Memory B cell (primary cell): Measurements from ENCODE around the gene DMBT1.
"Not testable (repeated sequence)": the region's sequence is repeated elsewhere in the genome, so short reads cannot be mapped to it uniquely, and the experiment has no call there.

ENCODE experiments used
- ATAC-seq: fragments of 150-1000 bp; cut with Tn5 transposase; 2 replicates; pipeline ENCODE4 v1.10.0; 2021; ENCODE audit warnings: low read depth, mild to moderate bottlenecking, moderate library complexity
- DNase-seq, 2 donors: peaks; one replicate each; pipeline ENCODE4 v3.0.0; 2022; ENCODE audit warnings: low spot score in 2 of 2
- H3K27ac Mint-ChIP-seq: one replicate; pipeline ENCODE4 v1.8.0; 2022; ENCODE audit warnings: mild to moderate bottlenecking, moderate library complexity, mixed read lengths
- H3K27me3 Mint-ChIP-seq: one replicate; pipeline ENCODE4 v1.8.0; 2022; ENCODE audit warnings: mixed read lengths
- H3K36me3 Mint-ChIP-seq: one replicate; pipeline ENCODE4 v1.8.0; 2022; ENCODE audit warnings: mild to moderate bottlenecking, mixed read lengths
- H3K4me1 Mint-ChIP-seq: one replicate; pipeline ENCODE4 v1.8.0; 2022; ENCODE audit warnings: mixed read lengths
- H3K4me3 Mint-ChIP-seq: one replicate; pipeline ENCODE4 v1.8.0; 2022; ENCODE audit warnings: mild to moderate bottlenecking, moderate library complexity, mixed read lengths
- H3K9me3 Mint-ChIP-seq: one replicate; pipeline ENCODE4 v1.8.0; 2022; ENCODE audit warnings: mixed read lengths

DMBT1 gene

DNA sequence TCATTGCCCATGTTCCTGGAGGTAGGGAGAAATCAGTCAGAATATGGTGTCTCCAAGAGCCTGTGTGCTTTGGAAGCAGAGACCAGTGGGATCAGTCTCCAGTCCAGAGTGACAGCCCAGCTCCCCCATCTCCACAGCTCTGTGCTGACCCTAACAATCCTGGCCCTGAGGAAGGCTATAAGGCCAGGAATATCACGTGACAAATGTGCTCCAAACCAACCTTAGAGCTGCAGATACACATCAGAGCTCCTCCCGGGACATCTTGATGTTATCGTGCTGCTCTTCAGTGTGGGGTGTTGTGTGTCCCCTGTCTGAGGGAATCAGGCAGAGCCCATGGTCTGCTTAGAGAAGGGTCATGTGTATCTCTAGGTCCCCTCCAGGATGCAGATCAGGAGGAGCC lies 15.2 kb downstream of the DMBT1 start:
- DNase-seq (no peak), ATAC-seq (no peak)
- Mint-ChIP-seq H3K9me3 (peaks cover 2% of the 10 kb centered on the region), H3K36me3 (no peaks in the 10 kb centered on the region), H3K4me1 (no peaks in the 10 kb centered on the region), H3K4me3 (no peak overlapping the region), H3K27me3 (no peaks in the 10 kb centered on the region), H3K27ac (no peak overlapping the region)

DNA sequence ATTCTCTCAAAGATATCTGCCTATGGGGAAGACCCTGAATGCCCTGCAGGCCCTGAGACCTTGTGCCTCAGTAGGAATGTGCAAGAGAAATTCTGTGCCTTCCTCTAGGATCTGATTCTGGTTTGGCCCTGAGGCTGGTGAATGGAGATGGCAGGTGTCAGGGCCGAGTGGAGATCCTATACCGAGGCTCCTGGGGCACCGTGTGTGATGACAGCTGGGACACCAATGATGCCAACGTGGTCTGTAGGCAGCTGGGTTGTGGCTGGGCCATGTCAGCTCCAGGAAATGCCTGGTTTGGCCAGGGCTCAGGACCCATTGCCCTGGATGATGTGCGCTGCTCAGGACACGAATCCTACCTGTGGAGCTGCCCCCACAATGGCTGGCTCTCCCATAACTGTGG lies 15.7 kb downstream of the DMBT1 start:
- DNase-seq (no peak), ATAC-seq (no peak)
- H3K27me3 Mint-ChIP-seq = no peaks in the 10 kb centered on the region
- no peak overlapping the region for H3K27ac Mint-ChIP-seq
- H3K36me3 Mint-ChIP-seq = no peaks in the 10 kb centered on the region
- no peaks in the 10 kb centered on the region for H3K4me1 Mint-ChIP-seq
- no peak overlapping the region for H3K4me3 Mint-ChIP-seq
- peaks cover 2% of the 10 kb centered on the region for H3K9me3 Mint-ChIP-seq

DNA sequence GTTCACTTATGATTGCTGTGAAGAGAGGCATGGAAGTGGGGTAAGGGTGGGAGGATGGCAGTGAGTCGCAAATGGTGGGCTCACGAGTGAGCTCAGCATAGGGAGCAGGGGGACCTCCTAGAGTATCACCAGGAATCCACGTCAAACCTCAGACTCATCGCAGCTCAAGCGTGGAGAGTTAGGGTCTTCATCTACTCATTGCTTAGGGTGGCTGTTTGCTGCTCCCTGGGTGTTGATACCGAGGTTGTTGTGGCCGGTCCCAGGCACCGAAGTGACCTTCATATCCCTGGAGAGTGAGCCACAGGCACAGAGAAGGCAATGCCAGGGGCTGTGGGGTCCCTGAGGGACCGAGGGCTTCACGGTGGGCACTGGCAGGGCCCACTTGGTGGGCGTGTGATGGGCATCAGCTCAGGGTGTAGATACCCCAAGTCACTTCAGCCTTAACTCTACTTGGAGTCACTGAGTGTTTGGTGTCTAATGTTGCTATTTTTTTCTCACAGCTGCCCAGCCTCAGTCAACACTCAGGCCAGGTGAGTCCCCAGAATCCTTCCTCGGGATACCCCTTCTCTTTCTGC lies 16.8 kb downstream of the DMBT1 start:
- H3K27ac Mint-ChIP-seq = no peak overlapping the region

DNA sequence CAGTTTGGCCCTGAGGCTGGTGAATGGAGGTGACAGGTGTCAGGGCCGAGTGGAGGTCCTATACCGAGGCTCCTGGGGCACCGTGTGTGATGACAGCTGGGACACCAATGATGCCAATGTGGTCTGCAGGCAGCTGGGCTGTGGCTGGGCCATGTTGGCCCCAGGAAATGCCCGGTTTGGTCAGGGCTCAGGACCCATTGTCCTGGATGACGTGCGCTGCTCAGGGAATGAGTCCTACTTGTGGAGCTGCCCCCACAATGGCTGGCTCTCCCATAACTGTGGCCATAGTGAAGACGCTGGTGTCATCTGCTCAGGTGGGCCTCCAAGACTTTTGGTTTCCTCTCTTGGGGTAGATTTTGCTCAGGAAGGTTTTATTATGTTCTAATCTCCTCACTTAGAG lies 25.5 kb downstream of the DMBT1 start:
- not testable (repeated sequence) for H3K27me3 Mint-ChIP-seq, H3K9me3 Mint-ChIP-seq, ATAC-seq, H3K4me1 Mint-ChIP-seq, DNase-seq, H3K27ac Mint-ChIP-seq, H3K36me3 Mint-ChIP-seq, H3K4me3 Mint-ChIP-seq

More for the DNA sequence above, 16.8 kb downstream of the DMBT1 start:
- ATAC-seq (no peak), DNase-seq (no peak)
- Mint-ChIP-seq H3K4me1 (no peaks in the 10 kb centered on the region), H3K9me3 (peaks cover 2% of the 10 kb centered on the region), H3K27me3 (no peaks in the 10 kb centered on the region), H3K36me3 (no peaks in the 10 kb centered on the region), H3K4me3 (no peak overlapping the region)

- H3K27me3 Mint-ChIP-seq = no peaks in the 10 kb centered on the region
- no peaks in the 10 kb centered on the region for H3K9me3 Mint-ChIP-seq
- ATAC-seq = no peak
- no peaks in the 10 kb centered on the region for H3K36me3 Mint-ChIP-seq
- no peaks in the 10 kb centered on the region for H3K4me1 Mint-ChIP-seq
- no peak overlapping the region for H3K27ac Mint-ChIP-seq
- H3K4me3 Mint-ChIP-seq = no peak overlapping the region
- no peak for DNase-seq
Measured at GRCh38 chr10:122587098-122587760, 26.7 kb downstream of the DMBT1 start.

DNA sequence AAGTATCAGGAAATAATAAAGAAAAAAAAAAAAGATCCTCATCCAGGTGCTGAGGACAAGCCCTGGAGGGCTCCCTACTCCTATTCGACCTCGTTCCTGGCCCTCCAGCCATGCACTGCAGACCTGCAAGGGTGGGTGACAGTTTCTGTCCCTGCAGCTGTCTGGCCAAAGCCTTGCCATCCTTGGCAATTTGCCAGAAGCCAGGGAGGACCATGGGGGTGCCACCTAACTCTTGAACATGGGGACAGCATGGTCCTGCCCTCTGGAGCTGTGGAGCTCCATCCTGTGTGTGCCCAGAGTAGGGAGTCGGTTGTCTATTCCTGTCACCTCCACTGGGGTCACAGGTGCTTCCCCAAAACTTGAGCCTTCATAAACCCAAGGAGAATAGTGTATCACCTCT lies 27.8 kb downstream of the DMBT1 start:
- H3K4me1 Mint-ChIP-seq = no peaks in the 10 kb centered on the region

GRCh38 chr10:122590153-122590552 lies 29.6 kb downstream of the DMBT1 start:
- ATAC-seq (no peak), DNase-seq (no peak)
- H3K27ac Mint-ChIP-seq = no peak overlapping the region
- H3K9me3 Mint-ChIP-seq = no peaks in the 10 kb centered on the region
- no peak overlapping the region for H3K4me3 Mint-ChIP-seq
- H3K27me3 Mint-ChIP-seq = no peaks in the 10 kb centered on the region
- H3K4me1 Mint-ChIP-seq = no peaks in the 10 kb centered on the region
- no peaks in the 10 kb centered on the region for H3K36me3 Mint-ChIP-seq

More for the DNA sequence above, 27.8 kb downstream of the DMBT1 start:
- Mint-ChIP-seq H3K36me3 (no peaks in the 10 kb centered on the region), H3K9me3 (no peaks in the 10 kb centered on the region), H3K4me3 (no peak overlapping the region), H3K27ac (no peak overlapping the region), H3K27me3 (no peaks in the 10 kb centered on the region)
- DNase-seq (no peak), ATAC-seq (no peak)

DNA sequence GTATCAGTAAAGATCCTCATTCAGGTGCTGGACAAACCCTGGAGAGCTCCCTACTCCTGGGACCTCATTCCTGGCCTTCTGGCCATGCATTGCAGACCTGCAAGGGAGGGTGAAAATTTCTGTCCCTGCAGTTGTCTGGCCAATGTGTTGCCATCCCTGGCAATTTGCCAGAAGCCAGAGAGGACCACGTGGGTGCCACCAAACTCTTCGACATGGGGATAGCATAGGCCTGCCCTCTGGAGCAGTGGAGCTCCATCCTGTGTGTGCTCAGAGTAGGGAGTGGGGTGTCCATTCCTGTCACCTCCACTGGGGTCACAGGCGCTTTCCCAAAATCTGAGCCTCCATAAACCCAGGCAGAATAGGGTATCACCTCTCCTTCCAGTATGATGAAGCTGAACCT lies 31.2 kb downstream of the DMBT1 start:
- Mint-ChIP-seq H3K4me1 (no peaks in the 10 kb centered on the region), H3K9me3 (no peaks in the 10 kb centered on the region), H3K4me3 (no peak overlapping the region), H3K27ac (no peak overlapping the region), H3K27me3 (no peaks in the 10 kb centered on the region), H3K36me3 (no peaks in the 10 kb centered on the region)
- DNase-seq = no peak
- no peak for ATAC-seq

- H3K27ac Mint-ChIP-seq = no peak overlapping the region
- no peaks in the 10 kb centered on the region for H3K36me3 Mint-ChIP-seq
- no peak for ATAC-seq
- no peak overlapping the region for H3K4me3 Mint-ChIP-seq
- no peak for DNase-seq
- no peaks in the 10 kb centered on the region for H3K27me3 Mint-ChIP-seq
- H3K9me3 Mint-ChIP-seq = no peaks in the 10 kb centered on the region
- H3K4me1 Mint-ChIP-seq = no peaks in the 10 kb centered on the region
Measured at GRCh38 chr10:122592161-122592560, 31.6 kb downstream of the DMBT1 start.

- no peaks in the 10 kb centered on the region for H3K27me3 Mint-ChIP-seq
- no peaks in the 10 kb centered on the region for H3K36me3 Mint-ChIP-seq
- DNase-seq (no peak), ATAC-seq (no peak)
- H3K9me3 Mint-ChIP-seq = no peaks in the 10 kb centered on the region
- no peak overlapping the region for H3K27ac Mint-ChIP-seq
- no peak overlapping the region for H3K4me3 Mint-ChIP-seq
- no peaks in the 10 kb centered on the region for H3K4me1 Mint-ChIP-seq
Measured at GRCh38 chr10:122617476-122618270, 57.1 kb downstream of the DMBT1 start.

GRCh38 chr10:122618461-122619165 lies 58.1 kb downstream of the DMBT1 start:
- no peak for ATAC-seq
- no peak for DNase-seq
- no peak overlapping the region for H3K4me3 Mint-ChIP-seq
- no peaks in the 10 kb centered on the region for H3K9me3 Mint-ChIP-seq
- no peaks in the 10 kb centered on the region for H3K36me3 Mint-ChIP-seq
- H3K27ac Mint-ChIP-seq = no peak overlapping the region
- H3K27me3 Mint-ChIP-seq = peaks cover 2% of the 10 kb centered on the region
- no peaks in the 10 kb centered on the region for H3K4me1 Mint-ChIP-seq

DNA sequence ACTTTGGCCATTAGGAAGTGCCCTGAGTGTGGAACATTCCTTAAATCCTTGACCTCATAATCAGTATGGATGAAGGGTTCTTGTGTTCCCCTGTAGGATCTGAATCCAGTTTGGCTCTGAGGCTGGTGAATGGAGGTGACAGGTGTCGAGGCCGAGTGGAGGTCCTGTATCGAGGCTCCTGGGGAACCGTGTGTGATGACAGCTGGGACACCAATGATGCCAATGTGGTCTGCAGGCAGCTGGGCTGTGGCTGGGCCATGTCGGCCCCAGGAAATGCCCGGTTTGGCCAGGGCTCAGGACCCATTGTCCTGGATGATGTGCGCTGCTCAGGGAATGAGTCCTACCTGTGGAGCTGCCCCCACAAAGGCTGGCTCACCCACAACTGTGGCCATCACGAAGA lies 60.4 kb downstream of the DMBT1 start:
- not testable (repeated sequence) for H3K9me3 Mint-ChIP-seq, DNase-seq, H3K27ac Mint-ChIP-seq, H3K4me1 Mint-ChIP-seq, H3K36me3 Mint-ChIP-seq, H3K27me3 Mint-ChIP-seq, ATAC-seq, H3K4me3 Mint-ChIP-seq

- H3K4me1 Mint-ChIP-seq = no peaks in the 10 kb centered on the region
- no peaks in the 10 kb centered on the region for H3K36me3 Mint-ChIP-seq
- no peaks in the 10 kb centered on the region for H3K9me3 Mint-ChIP-seq
- DNase-seq (no peak), ATAC-seq (no peak)
- peaks cover 3% of the 10 kb centered on the region for H3K27me3 Mint-ChIP-seq
- no peak overlapping the region for H3K4me3 Mint-ChIP-seq
- no peak overlapping the region for H3K27ac Mint-ChIP-seq
Measured at GRCh38 chr10:122624546-122624945, 64.0 kb downstream of the DMBT1 start.

DNA sequence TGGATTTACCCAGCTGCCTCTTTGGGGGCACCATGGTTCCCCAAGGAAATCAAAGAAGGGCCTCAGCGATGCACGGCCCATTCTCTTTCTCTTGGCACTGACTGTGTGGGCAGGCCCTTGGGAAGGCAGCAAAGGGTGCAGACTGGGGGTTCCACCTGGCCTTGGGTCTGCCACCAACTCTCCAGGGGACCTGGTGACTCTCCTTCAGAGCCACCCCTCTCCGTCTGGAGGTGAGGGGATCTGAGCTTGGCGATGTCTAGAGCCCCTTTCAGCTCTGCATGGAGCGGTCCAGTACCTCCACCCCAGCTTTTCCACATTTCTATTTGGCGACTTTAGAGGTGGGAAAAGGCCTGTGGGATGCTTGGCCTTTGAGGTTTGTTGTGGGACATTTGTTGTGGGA lies 70.0 kb downstream of the DMBT1 start:
- no peak for DNase-seq
- Mint-ChIP-seq H3K27me3 (peaks cover 1% of the 10 kb centered on the region), H3K4me3 (no peak overlapping the region), H3K9me3 (no peaks in the 10 kb centered on the region), H3K36me3 (no peaks in the 10 kb centered on the region), H3K27ac (no peak overlapping the region), H3K4me1 (no peaks in the 10 kb centered on the region)
- ATAC-seq = no peak
